Neuronal stem cell (in vitro differentiated cells): ENCODE measurements around the gene BRMS1.
A peak's percentile ranks its signal among the peaks of the same experiment; 100 is the strongest.

Experiments
- DNase-seq: peaks from one replicate; pipeline ENCODE4 v3.0.0-alpha.2; 2013; ENCODE audit warnings: low spot score
- H2AFZ ChIP-seq: one replicate; pipeline ENCODE4 v1.6.1; 2013; ENCODE audit warnings: mild to moderate bottlenecking, low read length, inconsistent platforms
- H2AK5ac ChIP-seq: 2 replicates; pipeline ENCODE4 v1.6.1; 2013; ENCODE audit warnings: low read depth, mild to moderate bottlenecking, inconsistent platforms, low read length, moderate library complexity, mixed read lengths
- H2BK120ac ChIP-seq: 2 replicates; pipeline ENCODE4 v1.6.1; 2013; ENCODE audit warnings: low read depth, mild to moderate bottlenecking, inconsistent platforms, low read length, moderate library complexity, mixed read lengths
- H2BK12ac ChIP-seq: one replicate; pipeline ENCODE4 v1.6.1; 2013; ENCODE audit warnings: low read length, inconsistent platforms
- H2BK15ac ChIP-seq: 2 replicates; pipeline ENCODE4 v1.6.1; 2013; ENCODE audit warnings: mild to moderate bottlenecking, low read length, inconsistent platforms, mixed read lengths
- H2BK5ac ChIP-seq: one replicate; pipeline ENCODE4 v1.6.1; 2013; ENCODE audit warnings: inconsistent platforms, mild to moderate bottlenecking, low read length, moderate library complexity
- H3K14ac ChIP-seq: one replicate; pipeline ENCODE4 v1.6.1; 2013; ENCODE audit warnings: low read length, inconsistent platforms
- H3K18ac ChIP-seq: 2 replicates; pipeline ENCODE4 v1.6.1; 2013; ENCODE audit warnings: low read length, inconsistent platforms
- H3K23ac ChIP-seq: 2 replicates; pipeline ENCODE4 v1.6.1; 2013; ENCODE audit warnings: low read depth, mild to moderate bottlenecking, mixed read lengths, low read length, inconsistent platforms; ENCODE audit not compliant: poor library complexity
- H3K27ac ChIP-seq: replicated peaks from 3 replicates; pipeline ENCODE4 v1.5.1; 2013; ENCODE audit warnings: low read length, inconsistent platforms
- H3K27me3 ChIP-seq, 3 experiments: 2 replicates each; pipeline ENCODE4 v1.6.1; 2013; ENCODE audit warnings: low read length in 3 of 3, mild to moderate bottlenecking in 2 of 3, inconsistent platforms in 1 of 3, low read depth in 1 of 3, mixed read lengths in 1 of 3, moderate library complexity in 1 of 3; ENCODE audit not compliant: control insufficient read depth in 3 of 3, insufficient read depth in 3 of 3
- H3K36me3 ChIP-seq, 2 donors: replicated peaks in 1 of 2; 2 replicates each; pipeline ENCODE4 v1.6.1; 2013; ENCODE audit warnings: low read length in 2 of 2; ENCODE audit not compliant: control insufficient read depth in 2 of 2, insufficient read depth in 2 of 2
- H3K4ac ChIP-seq: 2 replicates; pipeline ENCODE4 v1.6.1; 2013; ENCODE audit warnings: inconsistent platforms, mild to moderate bottlenecking, low read length, moderate library complexity
- H3K4me1 ChIP-seq, 2 donors: 1 replicate in 1 of 2; 2 replicates in 1 of 2; pipeline ENCODE4 v1.6.1; 2013; ENCODE audit warnings: low read length in 2 of 2, low read depth in 1 of 2; ENCODE audit not compliant: control insufficient read depth in 2 of 2, insufficient read depth in 1 of 2
- H3K4me2 ChIP-seq: one replicate; pipeline ENCODE4 v1.6.1; 2013; ENCODE audit warnings: mild to moderate bottlenecking, low read length, inconsistent platforms; ENCODE audit not compliant: insufficient read depth, poor library complexity, severe bottlenecking
- H3K4me3 ChIP-seq, 2 donors: 2 replicates each; pipeline ENCODE4 v1.5.1; 2013; ENCODE audit warnings: low read length in 2 of 2, mild to moderate bottlenecking in 2 of 2, inconsistent platforms in 1 of 2, moderate library complexity in 1 of 2
- H3K79me1 ChIP-seq: one replicate; pipeline ENCODE4 v1.6.1; 2013; ENCODE audit warnings: low read depth, mild to moderate bottlenecking, inconsistent platforms, low read length, moderate library complexity
- H3K9ac ChIP-seq: one replicate; pipeline ENCODE4 v1.6.1; 2013; ENCODE audit warnings: mild to moderate bottlenecking, low read depth, low read length, inconsistent platforms; ENCODE audit not compliant: poor library complexity
- H3K9me3 ChIP-seq, 2 donors: replicated peaks in 1 of 2; 2 replicates each; pipeline versions ENCODE3 to v1.6.1; 2013; ENCODE audit warnings: low read length in 2 of 2, mild to moderate bottlenecking in 2 of 2, inconsistent platforms in 1 of 2, low read depth in 1 of 2, mixed read lengths in 1 of 2, moderate library complexity in 1 of 2; ENCODE audit not compliant: control insufficient read depth in 2 of 2, insufficient read depth in 1 of 2
- H4K8ac ChIP-seq: one replicate; pipeline ENCODE4 v1.6.1; 2013; ENCODE audit warnings: low read depth, mild to moderate bottlenecking, inconsistent platforms, low read length, moderate library complexity
- H4K91ac ChIP-seq: one replicate; pipeline ENCODE4 v1.6.1; 2013; ENCODE audit warnings: low read length, low read depth, mild to moderate bottlenecking, inconsistent platforms; ENCODE audit not compliant: poor library complexity
- WGBS, 2 donors: extraction: QIAGEN DNeasy Blood & Tissue Kit; methylation state at CpG; one replicate each; pipeline ENCODE4 v1.1.7; 2013; ENCODE audit warnings: missing lambda C conversion rate in 2 of 2, mixed read lengths in 1 of 2; ENCODE audit not compliant: insufficient read length in 2 of 2, insufficient replicate concordance in 1 of 2; ENCODE audit errors: extremely low coverage in 2 of 2; 5-methylcytosine and 5-hydroxymethylcytosine counted together

BRMS1 gene

DNA sequence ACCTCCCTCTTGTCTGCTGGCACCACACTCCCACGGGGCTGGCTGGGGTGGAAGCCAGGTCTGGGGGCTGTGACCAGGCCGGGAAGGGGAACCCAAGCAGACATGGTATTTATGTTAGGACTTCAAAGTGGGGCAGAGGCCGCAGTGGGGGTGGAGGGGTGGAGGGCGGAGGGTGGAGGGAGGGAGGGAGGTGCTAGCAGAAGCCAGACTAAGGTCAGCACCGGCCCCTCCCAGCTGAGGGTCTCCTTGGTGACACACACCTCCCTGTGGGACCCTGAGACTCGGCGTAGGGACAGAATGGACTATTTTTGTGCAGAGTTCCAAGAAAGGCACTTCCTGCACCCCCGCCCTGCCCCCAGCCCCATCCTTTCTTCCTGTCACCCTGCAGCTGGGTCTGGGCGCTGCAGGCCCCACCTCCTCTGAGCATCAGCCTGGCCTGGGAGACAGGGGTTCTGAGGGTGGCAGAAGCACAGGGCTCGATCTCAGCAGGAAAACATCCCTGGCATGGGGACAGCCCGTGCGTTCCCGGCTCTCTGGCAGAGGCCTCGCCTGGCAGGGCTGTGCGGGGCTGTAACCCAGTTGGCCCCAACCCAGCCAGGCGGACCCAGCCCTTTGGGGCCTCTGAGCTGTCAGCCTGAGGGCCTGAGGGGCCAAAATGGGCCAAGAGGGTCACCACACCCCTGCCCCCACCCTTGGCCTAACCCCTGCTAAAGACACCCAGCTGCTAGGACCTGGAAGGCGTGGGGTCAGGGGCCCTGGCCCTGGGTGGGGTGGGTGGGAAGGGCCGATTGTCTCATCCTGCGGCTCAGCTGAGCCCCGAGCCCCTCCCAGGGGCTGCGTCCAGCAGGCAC, 18.4 kb downstream of the BRMS1 start:
- Histone ChIP-seq H3K36me3 (no peaks in the 10 kb centered on the region), H2BK12ac (peak overlapping the region; percentile 24), H3K4me1 (peaks cover 26 to 44% of the 10 kb centered on the region in 2 donors), H3K9ac (peak overlapping the region; percentile 24), H3K23ac (no peak overlapping the region), H3K4me3 (no peak overlapping the region), H2BK120ac (no peak overlapping the region), H3K4ac (no peak overlapping the region), H2BK15ac (peak overlapping the region; percentile 81), H4K8ac (no peak overlapping the region), H3K14ac (no peak overlapping the region), H2AFZ (peak overlapping the region; percentile 77), H2AK5ac (peak overlapping the region; percentile 91), H2BK5ac (peak overlapping the region; percentile 45), H4K91ac (peak overlapping the region; percentile 19), H3K4me2 (no peak overlapping the region), H3K18ac (peak overlapping the region; percentile 91), H3K27me3 (no peaks in the 10 kb centered on the region), H3K9me3 (no peaks in the 10 kb centered on the region), H3K27ac (no peak overlapping the region), H3K79me1 (no peaks in the 10 kb centered on the region)
- WGBS, 2 donors: no CpG with 5 or more reads among the region's 21 CpGs
- no peak for DNase-seq

GRCh38 chr11:66325263-66325671, 19.6 kb downstream of the BRMS1 start:
- Histone ChIP-seq H3K27me3 (no peaks in the 10 kb centered on the region), H3K79me1 (no peaks in the 10 kb centered on the region), H3K4me1 (peaks cover 26 to 44% of the 10 kb centered on the region in 2 donors), H3K18ac (peak overlapping the region; percentile 55), H2BK12ac (peak overlapping the region; percentile 27), H3K9me3 (no peaks in the 10 kb centered on the region), H2BK5ac (no peak overlapping the region), H3K36me3 (no peaks in the 10 kb centered on the region), H3K4me2 (no peak overlapping the region), H4K91ac (no peak overlapping the region), H3K14ac (no peak overlapping the region), H3K27ac (no peak overlapping the region), H3K4ac (no peak overlapping the region), H3K23ac (peak overlapping the region; percentile 39), H3K9ac (no peak overlapping the region), H2AFZ (peak overlapping the region; percentile 71), H2BK120ac (no peak overlapping the region), H3K4me3 (peak overlapping the region in 1 of 2 donors; percentile 36), H4K8ac (no peak overlapping the region), H2BK15ac (peak overlapping the region; percentile 81), H2AK5ac (peak overlapping the region; percentile 1)
- no peak for DNase-seq
- WGBS, 2 donors: no CpG with 5 or more reads among the region's 8 CpGs

DNA sequence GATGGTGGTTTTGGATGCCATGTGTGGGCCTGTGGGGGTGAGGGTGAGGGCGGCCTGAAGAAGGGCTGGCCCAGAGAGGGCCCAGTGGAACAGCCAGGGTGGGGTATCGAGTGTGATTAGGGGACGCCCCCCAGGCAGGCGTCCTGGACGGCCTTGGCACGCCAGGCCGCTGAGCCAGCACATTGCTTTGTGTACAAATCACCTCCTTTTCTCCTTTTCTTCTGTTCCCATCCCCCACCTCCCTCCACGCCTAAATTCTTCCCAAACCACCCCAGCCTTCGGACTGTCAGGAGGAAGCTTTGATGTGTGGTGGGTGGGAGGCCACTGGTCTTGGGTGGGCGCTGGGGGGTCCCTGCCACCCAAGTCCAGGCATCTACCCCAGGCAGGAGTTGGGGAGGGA, 20.2 kb downstream of the BRMS1 start:
- H2BK120ac ChIP-seq: no peak overlapping the region
- no peak overlapping the region for H3K4me3 ChIP-seq
- no peaks in the 10 kb centered on the region for H3K36me3 ChIP-seq
- peaks cover 26 to 44% of the 10 kb centered on the region in 2 donors for H3K4me1 ChIP-seq
- no peak overlapping the region for H4K91ac ChIP-seq
- H3K4ac ChIP-seq: no peak overlapping the region
- no CpG with 5 or more reads among the region's 10 CpGs for WGBS, 2 donors
- peak overlapping the region; percentile 35 for H2AK5ac ChIP-seq
- H2BK15ac ChIP-seq: peak overlapping the region; percentile 76
- H4K8ac ChIP-seq: no peak overlapping the region
- H2AFZ ChIP-seq: peak overlapping the region; percentile 71
- no peaks in the 10 kb centered on the region for H3K9me3 ChIP-seq
- H2BK12ac ChIP-seq: no peak overlapping the region
- no peak overlapping the region for H3K14ac ChIP-seq
- H3K27me3 ChIP-seq: no peaks in the 10 kb centered on the region
- no peak overlapping the region for H3K23ac ChIP-seq
- H3K79me1 ChIP-seq: no peaks in the 10 kb centered on the region
- no peak overlapping the region for H3K4me2 ChIP-seq
- no peak overlapping the region for H3K9ac ChIP-seq
- no peak overlapping the region for H3K27ac ChIP-seq
- DNase-seq: no peak
- H3K18ac ChIP-seq: peak overlapping the region; percentile 95
- peak overlapping the region; percentile 8 for H2BK5ac ChIP-seq

DNA sequence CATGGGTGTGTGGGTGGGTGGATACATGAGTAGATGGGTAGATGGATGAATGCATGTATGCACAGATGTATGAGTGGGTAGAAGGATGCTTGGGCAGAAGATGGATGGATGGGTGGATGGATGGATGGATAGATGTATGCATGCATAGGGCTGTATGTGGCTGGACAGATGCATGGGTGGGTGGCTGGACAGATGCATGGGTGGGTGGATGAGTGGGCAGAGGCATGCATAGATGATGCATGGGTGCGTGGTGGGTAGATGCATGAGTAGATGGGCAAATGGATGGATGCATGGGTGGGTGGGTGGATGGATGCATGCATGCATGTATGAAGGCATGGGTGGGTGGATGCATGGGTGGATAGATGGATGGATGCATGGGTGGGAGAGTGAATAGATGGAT, 21.2 kb downstream of the BRMS1 start:
- no peak overlapping the region for H4K8ac ChIP-seq
- peak overlapping the region; percentile 45 for H3K23ac ChIP-seq
- no peak overlapping the region for H2AFZ ChIP-seq
- no peak overlapping the region for H3K4me3 ChIP-seq
- H3K4ac ChIP-seq: no peak overlapping the region
- no peaks in the 10 kb centered on the region for H3K79me1 ChIP-seq
- H2BK120ac ChIP-seq: no peak overlapping the region
- H2AK5ac ChIP-seq: no peak overlapping the region
- H3K4me2 ChIP-seq: no peak overlapping the region
- H2BK12ac ChIP-seq: no peak overlapping the region
- no peak overlapping the region for H3K14ac ChIP-seq
- no peak overlapping the region for H2BK15ac ChIP-seq
- H3K27me3 ChIP-seq: no peaks in the 10 kb centered on the region
- no peak overlapping the region for H3K27ac ChIP-seq
- WGBS, 2 donors: no CpG with 5 or more reads among the region's 1 CpG
- no peak overlapping the region for H2BK5ac ChIP-seq
- no peak for DNase-seq
- H3K9me3 ChIP-seq: no peaks in the 10 kb centered on the region
- peak overlapping the region; percentile 12 for H4K91ac ChIP-seq
- H3K18ac ChIP-seq: no peak overlapping the region
- H3K4me1 ChIP-seq: peaks cover 25 to 43% of the 10 kb centered on the region in 2 donors
- no peaks in the 10 kb centered on the region for H3K36me3 ChIP-seq
- H3K9ac ChIP-seq: no peak overlapping the region
